EH (cell line): ENCODE measurements around the gene NTSR2.

ENCODE experiments used
- DNase-seq: peaks from one replicate; pipeline ENCODE4 v3.0.0-alpha.2; 2015; ENCODE audit warnings: low read depth

The NTSR2 gene

DNA sequence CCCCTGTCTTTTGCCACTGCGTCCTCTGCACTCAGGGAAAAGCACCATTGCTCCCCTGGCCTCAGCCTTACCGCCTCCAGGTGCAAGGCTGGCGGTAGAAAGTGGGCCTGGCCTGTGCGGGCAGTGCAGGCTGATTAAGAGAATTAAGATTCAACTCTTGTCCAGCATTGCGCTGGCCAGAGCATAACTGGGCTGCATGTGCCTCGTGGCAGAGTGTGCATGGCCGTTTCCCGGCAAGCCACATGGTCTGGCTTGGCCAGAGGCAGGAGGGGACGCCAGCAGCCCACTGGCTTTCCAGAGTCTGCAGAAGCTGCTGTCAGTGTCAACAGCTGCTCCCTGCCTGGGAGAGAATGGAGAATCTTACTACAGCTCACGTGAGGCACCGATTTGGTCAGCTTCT is 12.3 kb downstream of the NTSR2 start:
- DNase-seq: no peak

- no peak for DNase-seq
Measured at GRCh38 chr2:11657195-11657594, 12.8 kb downstream of the NTSR2 start.

GRCh38 chr2:11656671-11657101 is 13.3 kb downstream of the NTSR2 start:
- DNase-seq: no peak

DNA sequence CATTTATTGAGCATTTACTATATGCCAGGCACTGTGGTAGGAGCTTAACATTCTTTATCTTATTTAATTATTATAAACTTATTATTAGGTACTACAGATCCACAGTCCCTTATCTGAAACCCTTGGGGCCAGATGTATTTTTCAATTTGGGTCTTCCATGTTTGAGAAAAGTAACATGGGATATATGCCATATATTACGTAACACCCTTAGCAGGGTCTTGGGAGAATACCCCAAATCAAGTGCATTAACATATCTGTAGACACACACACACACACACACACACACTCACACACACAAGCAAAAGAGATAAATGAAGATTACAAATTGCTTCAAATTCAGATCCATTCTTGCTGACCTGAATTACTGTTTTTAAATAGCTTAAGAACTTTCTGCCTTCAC is 13.7 kb downstream of the NTSR2 start:
- no peak for DNase-seq

DNA sequence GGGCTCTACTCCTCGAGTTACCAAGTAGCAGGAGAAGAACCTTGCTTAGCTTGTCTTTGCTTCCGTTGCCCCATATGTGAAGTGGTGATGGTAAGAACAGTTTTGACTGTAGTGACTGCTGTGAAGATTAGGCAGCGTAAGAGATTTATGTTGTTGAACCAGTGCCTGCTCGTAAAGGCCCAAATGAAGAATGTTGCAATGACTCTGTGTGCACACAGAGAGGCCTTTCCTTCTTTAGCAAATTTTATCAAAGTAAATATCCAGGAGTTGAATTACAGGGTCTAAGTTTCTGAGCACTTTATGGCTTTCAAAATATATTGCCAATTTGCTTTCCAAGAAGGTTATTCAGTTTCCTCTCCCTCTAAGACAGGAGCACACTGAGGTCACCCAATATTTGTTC is 14.5 kb downstream of the NTSR2 start:
- peak; percentile 13 for DNase-seq

- DNase-seq: peak; percentile 19
Measured at GRCh38 chr2:11652553-11652952, 17.4 kb downstream of the NTSR2 start.

- DNase-seq: no peak
Measured at GRCh38 chr2:11651856-11652548, 18.0 kb downstream of the NTSR2 start.

GRCh38 chr2:11649093-11649492 is 20.9 kb downstream of the NTSR2 start:
- no peak for DNase-seq

GRCh38 chr2:11647834-11648600 is 22.0 kb downstream of the NTSR2 start:
- DNase-seq: peak; percentile 15

DNA sequence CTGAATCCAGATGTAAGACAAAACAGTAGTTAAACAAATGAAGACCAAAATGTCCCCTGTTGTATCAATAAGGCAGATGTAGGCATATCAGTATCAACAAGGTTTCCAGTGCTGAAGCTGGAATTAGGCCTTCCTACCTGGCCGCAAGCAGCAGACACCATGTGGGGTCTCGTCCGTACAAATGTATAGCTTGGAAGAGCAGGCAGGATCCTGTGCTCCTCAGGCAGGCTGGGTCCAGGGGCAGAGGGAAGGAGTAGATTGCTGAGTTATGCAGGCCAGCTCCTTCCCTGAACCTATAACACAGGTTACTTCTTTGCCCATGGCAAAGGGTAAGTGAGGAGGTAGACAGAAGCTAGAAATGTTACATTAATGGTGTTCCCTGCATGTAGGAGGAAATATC is 23.5 kb downstream of the NTSR2 start:
- no peak for DNase-seq

- no peak for DNase-seq
Measured at GRCh38 chr2:11644293-11644692, 25.7 kb downstream of the NTSR2 start.

DNA sequence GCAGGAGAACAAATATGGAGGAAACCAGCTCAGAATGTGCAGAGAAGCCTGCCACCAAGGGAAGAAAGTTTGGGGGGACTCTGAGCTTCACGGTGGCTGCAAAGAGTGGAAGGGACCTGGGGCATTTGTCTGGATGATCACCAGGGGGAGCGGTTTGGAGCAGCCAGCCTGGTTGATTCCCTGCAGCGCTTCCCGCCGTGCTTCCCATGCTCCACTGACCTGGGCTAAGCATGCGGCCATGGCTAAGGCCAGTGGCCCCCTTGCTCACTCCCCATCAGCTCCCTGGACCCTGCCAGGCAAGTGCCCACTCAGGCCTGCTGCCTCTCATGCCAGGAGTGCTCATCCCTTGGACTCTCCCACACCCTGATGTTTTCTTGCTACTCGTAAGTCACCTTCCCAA is 27.0 kb downstream of the NTSR2 start:
- DNase-seq: no peak

GRCh38 chr2:11640132-11640531 is 29.9 kb downstream of the NTSR2 start:
- no peak for DNase-seq

GRCh38 chr2:11639503-11639902 is 30.5 kb downstream of the NTSR2 start:
- no peak for DNase-seq

DNA sequence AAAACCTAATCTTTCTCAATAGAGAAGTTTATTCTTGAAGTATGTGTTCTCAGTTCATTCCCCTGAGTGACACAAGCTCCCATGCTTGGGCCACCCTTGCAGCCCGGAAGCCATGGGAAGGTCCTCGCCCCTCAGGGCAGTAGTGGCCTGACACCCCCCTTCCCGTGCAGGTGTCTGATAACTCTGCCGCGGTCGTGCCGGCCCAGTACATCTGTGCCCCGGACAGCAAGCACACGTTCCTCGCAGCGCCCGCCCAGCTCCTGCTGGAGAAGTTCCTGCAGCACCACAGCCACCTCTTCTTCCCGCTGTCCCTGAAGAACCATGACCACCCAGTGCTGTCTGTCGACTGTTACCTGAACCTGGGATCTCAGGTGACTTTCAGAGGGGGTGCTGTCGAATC is 32.4 kb downstream of the NTSR2 start:
- DNase-seq: no peak

- no peak for DNase-seq
Measured at GRCh38 chr2:11636593-11637295, 33.3 kb downstream of the NTSR2 start.

DNA sequence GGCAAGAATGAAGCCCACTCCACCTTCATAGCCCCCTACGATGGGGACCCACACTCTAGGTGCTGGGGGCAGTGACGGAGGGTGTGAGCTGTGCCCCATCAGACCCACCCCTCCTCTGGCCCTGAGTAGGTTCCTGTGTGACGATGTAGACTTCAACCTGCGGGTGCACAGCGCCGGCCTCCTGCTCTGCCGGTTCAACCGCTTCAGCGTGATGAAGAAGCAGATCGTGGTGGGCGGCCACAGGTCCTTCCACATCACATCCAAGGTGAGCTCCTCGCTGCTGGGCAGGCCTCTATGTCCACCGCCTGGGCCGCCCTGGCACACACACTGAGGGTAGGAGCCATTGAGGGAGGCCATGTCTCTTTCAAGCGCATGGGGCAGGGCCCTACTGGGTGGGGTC is 34.9 kb downstream of the NTSR2 start:
- no peak for DNase-seq

DNA sequence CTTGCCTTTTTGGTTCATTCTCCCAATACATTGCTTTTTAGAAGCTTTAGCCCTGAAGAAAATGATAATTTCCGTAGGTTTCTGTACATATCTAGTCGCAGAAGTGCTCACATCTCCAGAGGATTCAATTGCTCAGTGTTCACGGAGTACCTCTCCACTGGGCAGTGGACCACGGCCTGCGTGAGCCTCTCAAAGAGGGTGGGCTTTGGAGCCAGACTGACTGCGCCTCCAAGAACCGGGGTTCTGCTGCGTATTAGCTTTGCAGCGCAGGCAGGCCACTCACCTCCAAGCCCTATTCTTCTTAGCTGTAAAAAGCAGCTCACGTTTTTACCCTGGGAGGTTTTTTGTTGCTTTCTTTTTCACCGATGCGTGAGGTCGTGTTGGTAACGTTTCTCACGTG is 35.4 kb downstream of the NTSR2 start:
- no peak for DNase-seq

DNA sequence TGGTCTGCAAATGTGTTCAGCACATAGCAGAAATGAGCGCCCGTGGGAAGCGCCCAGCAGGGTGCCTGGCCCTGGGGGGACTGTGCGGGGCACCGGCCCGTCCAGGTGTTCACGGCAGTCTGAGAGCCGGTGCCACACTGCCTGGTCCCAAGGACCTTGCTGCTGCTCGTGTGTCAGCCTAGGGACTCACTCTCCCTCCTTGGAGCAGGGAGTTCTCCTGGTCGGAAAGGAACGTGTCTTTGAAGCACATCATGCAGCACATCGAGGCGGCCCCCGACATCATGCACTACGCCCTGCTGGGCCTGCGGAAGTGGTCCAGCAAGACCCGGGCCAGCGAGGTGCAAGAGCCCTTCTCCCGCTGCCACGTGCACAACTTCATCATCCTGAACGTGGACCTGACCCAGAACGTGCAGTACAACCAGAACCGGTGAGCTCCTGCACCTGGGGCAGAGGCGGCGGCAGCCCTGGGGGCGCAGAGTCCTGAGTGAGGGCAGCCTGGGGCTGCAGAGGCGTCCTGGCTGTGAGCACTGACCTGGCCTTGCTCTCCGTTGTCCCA is 36.0 kb downstream of the NTSR2 start:
- DNase-seq: no peak

GRCh38 chr2:11631462-11631861 is 38.5 kb downstream of the NTSR2 start:
- DNase-seq: no peak

DNA sequence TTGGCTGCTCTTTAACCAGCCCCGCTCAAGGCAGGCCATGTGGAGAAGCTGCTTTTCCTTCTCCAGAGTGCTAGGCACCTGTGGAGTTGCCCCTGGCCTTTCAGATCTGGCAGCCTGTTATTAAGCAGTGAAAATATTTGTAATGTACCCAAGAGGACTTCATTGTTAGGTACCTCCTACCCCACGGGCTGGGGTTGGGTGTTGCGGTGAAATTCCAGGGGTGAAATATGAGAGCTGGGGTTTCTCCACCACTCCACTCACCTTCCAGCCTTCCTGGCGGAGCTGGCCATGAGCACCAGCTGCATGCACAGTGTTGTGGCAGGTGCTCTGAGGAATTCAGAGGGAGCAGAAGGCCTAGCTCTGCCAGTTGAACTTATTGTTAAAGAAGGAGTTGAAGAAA is 39.1 kb downstream of the NTSR2 start:
- DNase-seq: no peak

DNA sequence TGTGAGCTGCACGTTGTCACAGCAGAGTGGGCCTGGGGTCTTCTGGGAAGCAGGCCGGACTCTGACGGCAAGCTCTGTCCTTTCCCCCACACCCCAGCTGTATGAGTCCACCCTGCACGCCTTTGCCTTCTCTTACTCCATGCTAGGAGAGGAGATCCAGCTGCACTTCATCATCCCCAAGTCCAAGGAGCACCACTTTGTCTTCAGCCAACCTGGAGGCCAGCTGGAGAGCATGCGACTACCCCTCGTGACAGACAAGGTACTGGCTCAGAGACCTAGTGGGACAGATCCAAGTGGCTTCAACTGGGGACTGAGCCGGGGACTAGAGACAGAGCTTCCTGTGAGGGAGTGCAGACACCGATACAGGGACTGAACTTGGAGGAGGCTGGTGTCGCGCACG is 40.1 kb downstream of the NTSR2 start:
- DNase-seq: no peak

DNA sequence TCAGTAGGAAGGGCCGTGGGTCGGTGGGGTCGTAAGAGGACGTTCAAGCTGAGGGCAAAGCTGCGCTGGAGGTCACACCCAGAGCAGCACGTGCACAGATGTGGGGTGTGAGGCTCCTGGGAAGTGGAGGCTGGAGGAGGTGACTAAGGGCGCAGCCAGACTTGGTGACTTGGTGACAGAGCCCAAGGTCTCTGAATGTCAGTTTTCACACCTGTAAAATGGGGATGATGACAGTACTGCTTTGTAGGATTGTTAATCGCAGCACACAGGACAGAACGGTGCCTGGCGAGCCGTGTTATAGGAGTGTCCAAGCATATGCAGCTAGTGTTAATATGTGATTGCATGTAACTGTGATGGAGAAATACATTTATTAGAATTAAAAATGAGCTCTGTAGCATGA is 40.8 kb downstream of the NTSR2 start:
- no peak for DNase-seq
